Measurements from ENCODE around the gene HES2. TPM values are rescaled to one million over a fixed set of nuclear protein-coding genes. Genes with fewer than 3 reads are reported as not detected.
A peak's percentile ranks its signal among the peaks of the same experiment; 100 is the strongest.
"Not testable (repeated sequence)": the region's sequence is repeated elsewhere in the genome, so short reads cannot be mapped to it uniquely, and the experiment has no call there.

HES2 gene
- total and polyA plus RNA-seq, 2 donors (not counting 1 experiment from before 2014, with no cell fraction given), result 0.50 TPM; not detected in 1

DNA sequence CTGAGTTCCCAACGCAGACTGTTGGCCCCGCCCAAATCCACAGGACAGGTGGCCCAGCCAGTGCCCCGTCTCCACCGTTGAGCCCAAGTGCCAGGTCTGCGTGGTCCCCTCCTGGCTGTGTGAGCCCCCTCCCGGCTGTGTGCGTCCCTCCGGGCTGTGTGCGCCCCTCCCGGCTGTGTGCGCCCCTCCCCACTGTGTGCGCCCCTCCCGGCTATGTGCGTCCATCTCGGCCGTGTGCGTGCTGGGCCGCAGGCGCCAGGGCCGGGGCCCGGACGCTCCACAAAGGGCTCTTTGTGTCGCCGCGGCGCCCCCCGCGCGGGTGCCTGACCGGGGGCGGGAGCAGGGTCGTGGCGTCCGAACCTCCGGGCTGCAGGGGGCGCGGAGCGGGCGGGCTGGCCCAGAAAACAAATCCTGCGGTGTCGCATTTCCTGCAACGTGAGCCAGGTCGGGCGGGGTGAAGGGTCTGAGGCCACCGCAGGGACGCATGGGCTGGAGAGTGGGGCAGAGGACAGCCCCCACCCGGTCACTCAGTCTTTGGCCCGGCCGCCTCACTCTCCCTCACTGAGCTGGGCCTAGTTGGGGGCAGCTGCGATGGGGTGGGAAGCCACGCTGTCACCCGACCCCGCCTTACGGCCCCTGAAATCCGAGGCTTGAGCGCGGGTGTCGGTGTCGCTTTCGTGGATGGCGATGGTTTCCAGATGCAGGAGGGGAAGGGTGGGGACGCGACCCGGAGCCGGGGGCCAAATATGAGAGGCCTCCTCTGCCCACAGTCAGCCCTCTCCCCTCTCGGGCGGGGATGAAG, 27.5 kb upstream of the HES2 start:
- Histone ChIP-seq H3K9me3 (ENCODE audit: control insufficient read depth, insufficient read depth, low read depth, low read length) (no peaks in the 10 kb centered on the region), H3K79me2 (ENCODE audit: control insufficient read depth, insufficient read depth, low read length) (no peaks in the 10 kb centered on the region), H3K27me3 (ENCODE audit: control insufficient read depth, insufficient read depth, low read length) (peaks cover 35% of the 10 kb centered on the region), H4K20me1 (ENCODE audit: control insufficient read depth, extremely low read depth, insufficient read depth, low read length) (no peaks in the 10 kb centered on the region), H3K9ac (ENCODE audit: insufficient read depth, low read length) (no peak overlapping the region), H3K27ac (ENCODE audit: insufficient read depth, low read length) (no peak overlapping the region), H2AFZ (ENCODE audit: low read length) (no peak overlapping the region), H3K4me3 (replicated peaks in 1 of 4; ENCODE audit: control extremely low read depth in 1 of 4, insufficient read depth in 1 of 4, low read depth in 3 of 4, low read length in 4 of 4) (no peak overlapping the region), H3K4me1 (ENCODE audit: control insufficient read depth, extremely low read depth, insufficient read depth, low read length) (no peaks in the 10 kb centered on the region), H3K36me3 (ENCODE audit: control insufficient read depth, insufficient read depth, low read length) (no peaks in the 10 kb centered on the region), H3K4me2 (ENCODE audit: extremely low read depth, insufficient read depth, low read length) (no peak overlapping the region)
- TF ChIP-seq, protein P1, sequence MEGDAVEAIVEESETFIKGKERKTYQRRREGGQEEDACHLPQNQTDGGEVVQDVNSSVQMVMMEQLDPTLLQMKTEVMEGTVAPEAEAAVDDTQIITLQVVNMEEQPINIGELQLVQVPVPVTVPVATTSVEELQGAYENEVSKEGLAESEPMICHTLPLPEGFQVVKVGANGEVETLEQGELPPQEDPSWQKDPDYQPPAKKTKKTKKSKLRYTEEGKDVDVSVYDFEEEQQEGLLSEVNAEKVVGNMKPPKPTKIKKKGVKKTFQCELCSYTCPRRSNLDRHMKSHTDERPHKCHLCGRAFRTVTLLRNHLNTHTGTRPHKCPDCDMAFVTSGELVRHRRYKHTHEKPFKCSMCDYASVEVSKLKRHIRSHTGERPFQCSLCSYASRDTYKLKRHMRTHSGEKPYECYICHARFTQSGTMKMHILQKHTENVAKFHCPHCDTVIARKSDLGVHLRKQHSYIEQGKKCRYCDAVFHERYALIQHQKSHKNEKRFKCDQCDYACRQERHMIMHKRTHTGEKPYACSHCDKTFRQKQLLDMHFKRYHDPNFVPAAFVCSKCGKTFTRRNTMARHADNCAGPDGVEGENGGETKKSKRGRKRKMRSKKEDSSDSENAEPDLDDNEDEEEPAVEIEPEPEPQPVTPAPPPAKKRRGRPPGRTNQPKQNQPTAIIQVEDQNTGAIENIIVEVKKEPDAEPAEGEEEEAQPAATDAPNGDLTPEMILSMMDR (conservative IDR thresholded peaks at IDR 0.05 in 1 of 2, IDR thresholded peaks at IDR 0.05 in 1 of 2; ENCODE audit: low read depth in 1 of 2, low read length in 2 of 2), result no peak
- peak; percentile 83 for TF ChIP-seq EZH2 (IDR thresholded peaks at IDR 0.05; ENCODE audit: low read length, missing control alignments)
- no peak for DNase-seq (ENCODE audit: low read depth in 2 of 2)

DNA sequence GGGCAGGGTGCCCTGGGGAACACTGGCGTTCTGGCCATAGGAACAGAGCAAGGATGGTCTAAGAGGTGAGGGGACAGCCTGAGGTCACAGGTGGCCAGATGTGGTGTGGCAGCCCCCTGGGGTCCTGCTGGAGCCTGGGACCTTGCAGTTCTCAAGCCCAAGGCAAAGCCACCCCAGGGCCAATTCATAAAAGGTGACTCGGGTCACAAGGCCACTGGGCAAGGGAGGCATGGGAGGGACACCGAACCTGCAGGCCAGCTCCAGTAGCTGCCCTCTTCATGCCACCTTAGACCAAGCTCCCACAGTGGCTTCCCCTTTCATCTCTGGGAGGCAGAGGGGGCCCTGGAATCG, 26.9 kb upstream of the HES2 start:
- Histone ChIP-seq H3K27ac (ENCODE audit: insufficient read depth, low read length) (no peak overlapping the region), H3K4me1 (ENCODE audit: control insufficient read depth, extremely low read depth, insufficient read depth, low read length) (no peaks in the 10 kb centered on the region), H3K9me3 (ENCODE audit: control insufficient read depth, insufficient read depth, low read depth, low read length) (no peaks in the 10 kb centered on the region), H3K27me3 (ENCODE audit: control insufficient read depth, insufficient read depth, low read length) (peaks cover 35% of the 10 kb centered on the region), H3K36me3 (ENCODE audit: control insufficient read depth, insufficient read depth, low read length) (no peaks in the 10 kb centered on the region), H3K79me2 (ENCODE audit: control insufficient read depth, insufficient read depth, low read length) (no peaks in the 10 kb centered on the region), H2AFZ (ENCODE audit: low read length) (no peak overlapping the region), H3K4me3 (replicated peaks in 1 of 4; ENCODE audit: control extremely low read depth in 1 of 4, insufficient read depth in 1 of 4, low read depth in 3 of 4, low read length in 4 of 4) (no peak overlapping the region), H4K20me1 (ENCODE audit: control insufficient read depth, extremely low read depth, insufficient read depth, low read length) (no peaks in the 10 kb centered on the region), H3K9ac (ENCODE audit: insufficient read depth, low read length) (no peak overlapping the region), H3K4me2 (ENCODE audit: extremely low read depth, insufficient read depth, low read length) (no peak overlapping the region)
- no peak for DNase-seq (ENCODE audit: low read depth in 2 of 2)
- TF ChIP-seq EZH2 (IDR thresholded peaks at IDR 0.05; ENCODE audit: low read length, missing control alignments), result no peak

DNA sequence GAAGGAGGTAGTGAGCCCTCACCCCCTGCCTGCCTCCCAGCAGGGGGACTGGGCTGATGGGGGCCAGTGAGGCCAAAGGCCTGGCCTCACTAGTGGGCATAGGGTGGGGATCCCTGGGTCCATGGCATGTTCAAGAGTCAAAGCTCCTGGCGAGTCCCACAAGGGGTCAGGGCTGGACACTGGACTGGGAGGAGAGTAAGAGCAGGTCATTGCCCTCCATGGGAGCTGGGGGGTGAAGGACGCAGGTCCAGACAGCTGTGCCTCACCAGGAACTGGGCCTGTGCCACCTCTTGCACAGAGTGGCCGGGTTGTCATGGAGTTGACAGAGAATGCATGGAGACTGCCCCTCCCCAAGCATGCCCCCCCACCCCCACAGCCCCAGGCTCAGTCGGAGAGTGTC, 26.2 kb upstream of the HES2 start:
- DNase-seq (ENCODE audit: low read depth in 2 of 2); H3K4me3 ChIP-seq (replicated peaks in 1 of 4; ENCODE audit: control extremely low read depth in 1 of 4, insufficient read depth in 1 of 4, low read depth in 3 of 4, low read length in 4 of 4); H4K20me1 ChIP-seq (ENCODE audit: control insufficient read depth, extremely low read depth, insufficient read depth, low read length); H3K9me3 ChIP-seq (ENCODE audit: control insufficient read depth, insufficient read depth, low read depth, low read length); H3K4me1 ChIP-seq (ENCODE audit: control insufficient read depth, extremely low read depth, insufficient read depth, low read length); H3K27ac ChIP-seq (ENCODE audit: insufficient read depth, low read length); H3K9ac ChIP-seq (ENCODE audit: insufficient read depth, low read length); H3K36me3 ChIP-seq (ENCODE audit: control insufficient read depth, insufficient read depth, low read length); H3K4me2 ChIP-seq (ENCODE audit: extremely low read depth, insufficient read depth, low read length); H2AFZ ChIP-seq (ENCODE audit: low read length); H3K79me2 ChIP-seq (ENCODE audit: control insufficient read depth, insufficient read depth, low read length): not testable (repeated sequence)
- H3K27me3 ChIP-seq (ENCODE audit: control insufficient read depth, insufficient read depth, low read length), result peaks cover 35% of the 10 kb centered on the region

DNA sequence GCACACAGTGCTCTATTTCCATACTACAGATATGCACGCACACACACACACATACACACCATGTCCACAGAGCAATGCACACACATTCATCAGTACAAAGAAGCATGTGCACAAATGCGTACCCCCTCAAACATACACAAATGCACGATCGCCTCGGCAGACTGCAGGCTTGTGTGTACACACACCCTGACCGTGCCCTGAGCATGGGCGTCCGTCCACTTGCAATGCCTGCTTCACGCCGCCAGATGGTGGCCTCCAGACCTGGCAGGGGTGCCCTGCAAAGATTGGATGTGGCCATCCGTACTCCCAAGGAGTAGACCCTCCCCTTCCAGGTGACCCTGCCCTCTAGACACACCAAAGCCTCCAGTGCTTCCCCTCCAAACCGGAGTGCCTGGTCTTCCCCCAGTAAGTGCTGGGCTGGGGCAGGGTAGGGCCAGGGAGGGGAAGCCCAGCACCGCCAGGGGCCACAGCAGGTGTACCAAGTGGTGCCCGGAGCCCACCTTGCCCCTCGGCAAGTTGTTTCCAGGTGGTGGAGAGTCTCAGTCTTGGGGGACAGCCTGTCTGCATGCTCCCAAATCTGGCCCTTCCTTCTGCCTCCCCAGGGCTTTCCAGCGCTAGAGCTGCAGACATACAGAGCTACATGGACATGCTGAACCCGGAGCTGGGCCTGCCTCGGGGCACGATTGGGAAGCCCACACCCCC, 25.5 kb upstream of the HES2 start:
- peak; percentile 39 for TF ChIP-seq EZH2 (IDR thresholded peaks at IDR 0.05; ENCODE audit: low read length, missing control alignments)
- TF ChIP-seq, protein P1 (conservative IDR thresholded peaks at IDR 0.05 in 1 of 2, IDR thresholded peaks at IDR 0.05 in 1 of 2; ENCODE audit: low read depth in 1 of 2, low read length in 2 of 2), result peak; percentile 25 to 65
- Histone ChIP-seq H3K36me3 (ENCODE audit: control insufficient read depth, insufficient read depth, low read length) (no peaks in the 10 kb centered on the region), H3K9ac (ENCODE audit: insufficient read depth, low read length) (no peak overlapping the region), H3K9me3 (ENCODE audit: control insufficient read depth, insufficient read depth, low read depth, low read length) (no peaks in the 10 kb centered on the region), H3K4me2 (ENCODE audit: extremely low read depth, insufficient read depth, low read length) (no peak overlapping the region), H3K4me3 (replicated peaks in 1 of 4; ENCODE audit: control extremely low read depth in 1 of 4, insufficient read depth in 1 of 4, low read depth in 3 of 4, low read length in 4 of 4) (no peak overlapping the region), H3K79me2 (ENCODE audit: control insufficient read depth, insufficient read depth, low read length) (no peaks in the 10 kb centered on the region), H3K4me1 (ENCODE audit: control insufficient read depth, extremely low read depth, insufficient read depth, low read length) (no peaks in the 10 kb centered on the region), H3K27me3 (ENCODE audit: control insufficient read depth, insufficient read depth, low read length) (peaks cover 33% of the 10 kb centered on the region), H2AFZ (ENCODE audit: low read length) (no peak overlapping the region), H3K27ac (ENCODE audit: insufficient read depth, low read length) (no peak overlapping the region), H4K20me1 (ENCODE audit: control insufficient read depth, extremely low read depth, insufficient read depth, low read length) (no peaks in the 10 kb centered on the region)
- DNase-seq (ENCODE audit: low read depth in 2 of 2), result peak; percentile 20 to 37

Data from fibroblast of lung (primary cell).